Stimulated activated CD8-positive, alpha-beta memory T cell treated with anti-CD3 and anti-CD28 coated beads, Interleukin-15, amount 100 ng/mL, for 4 hours (primary cell): Measurements from ENCODE around the gene ATRX.
"Not testable (repeated sequence)": the region's sequence is repeated elsewhere in the genome, so short reads cannot be mapped to it uniquely, and the experiment has no call there.

Experiments used
- DNase-seq, 2 donors: peaks; one replicate each; pipeline ENCODE4 v3.0.0-alpha.2; 2020; ENCODE audit warnings: low read depth in 2 of 2

Gene ATRX, protein sequence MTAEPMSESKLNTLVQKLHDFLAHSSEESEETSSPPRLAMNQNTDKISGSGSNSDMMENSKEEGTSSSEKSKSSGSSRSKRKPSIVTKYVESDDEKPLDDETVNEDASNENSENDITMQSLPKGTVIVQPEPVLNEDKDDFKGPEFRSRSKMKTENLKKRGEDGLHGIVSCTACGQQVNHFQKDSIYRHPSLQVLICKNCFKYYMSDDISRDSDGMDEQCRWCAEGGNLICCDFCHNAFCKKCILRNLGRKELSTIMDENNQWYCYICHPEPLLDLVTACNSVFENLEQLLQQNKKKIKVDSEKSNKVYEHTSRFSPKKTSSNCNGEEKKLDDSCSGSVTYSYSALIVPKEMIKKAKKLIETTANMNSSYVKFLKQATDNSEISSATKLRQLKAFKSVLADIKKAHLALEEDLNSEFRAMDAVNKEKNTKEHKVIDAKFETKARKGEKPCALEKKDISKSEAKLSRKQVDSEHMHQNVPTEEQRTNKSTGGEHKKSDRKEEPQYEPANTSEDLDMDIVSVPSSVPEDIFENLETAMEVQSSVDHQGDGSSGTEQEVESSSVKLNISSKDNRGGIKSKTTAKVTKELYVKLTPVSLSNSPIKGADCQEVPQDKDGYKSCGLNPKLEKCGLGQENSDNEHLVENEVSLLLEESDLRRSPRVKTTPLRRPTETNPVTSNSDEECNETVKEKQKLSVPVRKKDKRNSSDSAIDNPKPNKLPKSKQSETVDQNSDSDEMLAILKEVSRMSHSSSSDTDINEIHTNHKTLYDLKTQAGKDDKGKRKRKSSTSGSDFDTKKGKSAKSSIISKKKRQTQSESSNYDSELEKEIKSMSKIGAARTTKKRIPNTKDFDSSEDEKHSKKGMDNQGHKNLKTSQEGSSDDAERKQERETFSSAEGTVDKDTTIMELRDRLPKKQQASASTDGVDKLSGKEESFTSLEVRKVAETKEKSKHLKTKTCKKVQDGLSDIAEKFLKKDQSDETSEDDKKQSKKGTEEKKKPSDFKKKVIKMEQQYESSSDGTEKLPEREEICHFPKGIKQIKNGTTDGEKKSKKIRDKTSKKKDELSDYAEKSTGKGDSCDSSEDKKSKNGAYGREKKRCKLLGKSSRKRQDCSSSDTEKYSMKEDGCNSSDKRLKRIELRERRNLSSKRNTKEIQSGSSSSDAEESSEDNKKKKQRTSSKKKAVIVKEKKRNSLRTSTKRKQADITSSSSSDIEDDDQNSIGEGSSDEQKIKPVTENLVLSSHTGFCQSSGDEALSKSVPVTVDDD (N-terminal part only)

DNA sequence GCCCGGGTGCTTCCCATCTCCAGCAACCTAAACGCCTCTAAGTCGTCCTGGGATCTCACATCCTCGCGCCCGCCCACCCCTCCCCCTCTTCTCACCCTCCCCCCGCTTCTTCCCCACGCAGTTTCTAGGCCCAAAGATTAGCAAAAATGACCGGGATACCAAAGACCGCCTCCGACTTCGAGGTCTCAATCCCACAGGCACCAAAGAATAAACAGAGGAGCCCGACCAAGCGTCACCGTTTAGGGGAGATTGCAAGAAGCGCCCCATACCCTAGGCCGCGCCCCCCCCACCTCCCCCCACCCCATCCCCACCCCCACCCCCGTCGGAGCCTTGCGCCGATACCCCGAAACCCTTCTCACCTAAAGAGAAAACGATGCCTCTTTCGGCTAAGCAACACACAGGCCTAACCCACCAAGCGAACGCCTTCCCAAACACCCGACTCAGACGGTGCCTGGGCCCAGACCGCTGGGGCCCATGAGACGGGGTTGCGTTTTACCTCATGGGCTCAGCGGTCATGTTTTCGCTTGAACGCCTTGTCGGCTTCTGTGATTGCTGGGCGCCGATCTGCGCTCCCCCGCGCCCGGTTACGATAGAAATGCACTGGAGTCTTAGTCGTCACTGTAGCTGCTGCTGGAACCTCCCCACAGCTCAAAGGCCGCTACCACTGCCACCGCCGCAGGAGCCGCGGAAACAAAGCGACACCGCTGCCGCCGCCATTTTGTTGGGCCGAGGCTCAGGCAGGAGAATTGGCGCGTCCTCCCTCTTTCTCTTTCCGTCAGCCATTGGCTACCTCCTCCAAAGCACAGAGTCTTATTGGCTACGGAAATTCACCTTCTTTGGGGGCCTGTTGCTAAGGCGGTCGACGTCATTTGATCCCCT, at the start of gene ATRX:
Gene ATRX, minus strand, starts transcription at position 731 of the 879 bp plus-strand sequence. Its CDS starts 215 bp downstream, at position 516.
- DNase-seq = peak; percentile 48 to 58

DNA sequence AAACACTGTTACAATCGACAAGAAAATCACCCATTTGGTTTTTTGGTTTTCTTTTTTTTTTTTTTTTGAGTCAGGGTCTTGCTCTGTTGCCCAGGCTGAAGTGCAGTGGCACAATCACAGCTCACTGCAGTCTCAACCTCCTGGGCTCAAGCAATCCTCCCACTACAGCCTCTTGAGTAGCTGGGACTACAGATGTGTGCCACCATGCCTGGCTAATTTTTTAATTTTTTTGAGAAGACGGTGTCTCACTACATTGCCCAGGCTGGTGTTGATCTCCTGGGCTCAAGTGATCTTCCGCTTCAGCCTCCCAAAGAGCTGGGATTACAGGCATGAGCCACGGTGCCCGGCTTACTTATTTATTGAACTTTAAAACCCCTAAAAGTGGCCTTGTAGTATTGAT, 45.5 kb upstream of the ATRX start:
- DNase-seq = not testable (repeated sequence)

DNA sequence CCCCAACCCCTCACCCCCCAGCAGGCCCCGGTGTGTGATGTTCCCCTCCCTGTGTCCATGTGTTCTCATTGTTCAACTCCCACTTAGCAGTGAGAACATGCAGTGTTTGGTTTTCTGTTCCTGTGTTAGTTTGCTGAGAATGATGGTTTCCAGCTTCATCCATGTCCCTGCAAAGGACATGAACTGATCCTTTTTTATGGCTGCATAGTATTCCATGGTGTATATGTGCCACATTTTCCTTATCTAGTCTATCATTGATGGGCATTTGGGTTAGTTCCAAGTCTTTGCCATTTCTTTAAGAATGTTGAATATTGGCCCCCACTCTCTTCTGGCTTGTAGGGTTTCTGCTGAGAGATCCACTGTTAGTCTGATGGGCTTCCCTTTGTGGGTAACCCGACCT, 36.0 kb upstream of the ATRX start:
- DNase-seq = not testable (repeated sequence)

DNA sequence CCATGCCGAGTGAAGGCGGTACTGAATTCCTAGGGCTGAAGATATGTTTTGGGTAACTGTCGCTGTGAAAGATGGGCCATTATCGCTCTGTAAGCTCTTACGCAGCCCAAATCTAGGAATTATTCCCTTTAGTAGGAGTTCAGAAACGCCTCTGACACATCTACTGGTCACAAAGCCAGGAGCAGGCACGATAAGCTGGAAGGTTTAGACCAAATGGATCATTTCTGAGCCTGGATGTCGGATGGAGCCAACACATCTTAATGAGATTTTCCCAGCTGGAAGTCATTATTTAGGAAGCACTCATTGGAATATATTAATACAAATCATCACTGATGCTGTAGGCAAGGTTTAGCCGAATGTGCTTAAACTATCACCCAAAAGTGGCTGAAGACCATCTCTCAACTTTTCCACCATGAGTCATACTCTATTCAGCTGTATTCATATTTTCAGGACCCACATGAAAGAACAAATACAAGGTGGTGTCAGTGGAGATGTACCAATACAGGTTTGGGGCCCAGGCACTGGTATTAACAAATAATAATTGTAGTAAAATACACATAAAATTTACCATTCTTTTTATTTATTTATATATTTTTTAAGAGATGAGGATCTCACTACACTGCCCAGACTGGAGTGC, 34.2 kb upstream of the ATRX start:
- no peak for DNase-seq

DNA sequence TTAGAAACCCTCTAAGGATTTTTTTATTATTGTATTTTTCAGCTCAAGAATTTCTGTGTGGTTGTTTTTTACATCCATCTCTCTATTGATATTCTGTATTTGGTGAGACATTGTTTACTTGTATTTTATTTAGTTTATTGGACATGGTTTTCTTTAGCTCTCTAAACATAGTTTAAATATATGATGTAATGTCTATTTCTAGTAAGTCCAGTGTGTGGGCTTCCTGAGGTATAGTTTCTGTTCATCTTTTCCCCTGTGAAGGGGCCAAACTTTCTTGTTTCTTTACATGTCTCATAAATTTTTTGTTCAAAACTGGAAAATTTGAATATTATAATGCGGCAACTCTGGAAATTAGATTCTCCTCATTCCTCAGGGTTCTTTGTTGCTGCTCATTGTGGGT, 28.2 kb upstream of the ATRX start:
- no peak for DNase-seq

DNA sequence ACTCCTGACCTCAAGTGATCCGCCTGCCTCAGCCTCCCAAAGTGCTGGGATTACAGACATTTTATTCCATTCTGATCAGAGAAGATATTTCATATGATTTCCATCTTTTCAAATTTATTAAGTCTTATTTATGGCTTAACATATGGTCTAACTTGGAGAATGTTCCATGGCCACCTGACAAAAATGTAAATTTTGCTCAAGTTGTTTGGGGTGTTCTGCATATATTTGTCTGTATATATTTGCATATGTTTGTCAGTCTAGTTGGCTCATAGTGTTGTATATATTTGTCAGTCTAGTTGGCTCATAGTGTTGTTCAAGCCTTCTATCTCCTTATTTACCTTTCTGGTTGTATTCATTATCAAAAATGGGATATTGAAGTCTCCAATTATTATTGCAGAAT, 16.2 kb upstream of the ATRX start:
- no peak for DNase-seq

DNA sequence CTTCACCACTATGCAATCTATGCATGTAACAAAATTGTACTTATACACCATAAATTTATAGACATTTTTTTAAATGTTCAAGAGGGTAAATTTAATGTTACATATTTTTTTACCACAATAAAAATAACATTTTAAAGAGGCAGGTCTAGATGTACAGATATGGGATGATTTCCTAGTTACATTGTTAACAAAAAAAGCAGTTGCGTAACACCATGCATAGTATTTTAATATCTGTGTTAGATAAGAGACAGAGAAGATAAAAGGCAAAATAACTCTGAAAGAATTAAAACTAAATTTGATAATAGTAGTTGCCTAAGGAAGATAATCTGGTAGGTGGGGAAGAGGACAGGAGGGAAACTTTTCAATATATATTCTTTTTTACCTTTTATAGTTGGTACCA, 9.1 kb upstream of the ATRX start:
- DNase-seq = no peak

DNA sequence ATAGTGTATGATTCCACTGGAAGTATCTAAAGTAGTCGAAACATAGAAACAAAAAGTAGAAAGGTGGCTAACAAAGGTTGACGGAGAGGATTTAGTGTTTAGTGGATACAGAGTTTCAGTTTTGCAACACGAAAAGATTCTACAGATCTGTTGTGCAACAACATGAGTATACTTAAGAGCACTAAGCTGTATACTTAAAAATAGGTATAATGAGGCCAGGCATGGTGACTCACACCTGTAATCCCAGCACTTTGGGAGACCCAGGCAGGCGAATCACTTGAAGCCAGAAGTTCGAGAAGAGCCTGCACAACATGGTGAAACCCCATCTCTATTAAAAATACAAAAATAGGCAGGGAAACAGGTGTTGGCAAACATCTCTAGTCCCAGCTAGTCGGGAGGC, 7.9 kb upstream of the ATRX start:
- no peak for DNase-seq

DNA sequence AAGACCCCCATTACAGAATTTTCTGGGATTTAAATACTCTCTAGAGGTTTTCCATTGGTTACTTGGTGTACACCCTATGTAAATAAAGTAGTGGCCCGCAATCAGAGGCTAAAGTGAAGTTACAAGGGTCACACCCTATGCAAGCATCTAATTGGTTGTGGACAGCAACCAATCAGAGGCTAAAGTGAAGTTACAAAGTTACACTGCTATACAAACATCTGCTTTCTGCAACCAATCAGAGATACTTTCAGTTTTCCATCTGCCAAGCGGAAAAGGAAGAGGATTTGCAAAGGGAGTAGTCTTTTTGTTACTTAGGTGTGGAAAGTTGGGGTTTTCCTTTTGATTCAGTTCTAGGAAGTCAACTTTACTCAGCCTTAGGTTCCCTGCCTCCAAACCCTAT, 2.0 kb upstream of the ATRX start:
- DNase-seq = no peak

DNA sequence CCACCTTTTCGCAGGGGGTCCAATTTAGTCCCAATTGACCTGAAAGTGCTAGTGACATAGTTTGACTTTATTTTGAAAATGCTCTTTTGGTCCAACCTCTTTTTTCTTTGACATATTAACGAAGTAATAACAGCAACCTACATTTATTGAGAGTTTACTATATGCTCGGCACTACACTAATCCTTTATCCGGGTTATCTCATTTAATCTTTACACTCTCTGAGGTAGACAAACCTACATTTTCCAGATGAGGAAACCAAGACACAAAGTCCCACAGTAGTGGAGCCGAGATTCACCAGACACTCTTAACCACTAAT, 307 bp upstream of the ATRX start:
- no peak for DNase-seq

DNA sequence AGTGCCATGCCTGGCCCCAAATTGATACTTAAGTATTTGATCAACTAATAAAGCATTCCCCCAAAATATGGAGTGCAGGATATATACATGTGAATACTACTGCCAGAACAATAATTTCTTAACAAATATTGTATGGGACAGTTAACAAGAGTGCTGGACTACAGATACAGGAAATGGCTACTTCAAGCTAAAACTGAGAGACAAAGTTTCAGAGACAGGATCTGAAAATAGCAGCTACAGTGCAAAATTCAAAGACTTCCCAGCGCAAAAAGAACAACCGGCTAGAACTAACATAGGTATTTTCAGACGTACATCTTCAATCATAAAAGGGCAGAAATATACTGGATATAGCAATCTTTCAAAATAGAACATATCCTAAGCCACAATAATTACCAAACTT, 6.3 kb downstream of the ATRX start:
- DNase-seq = no peak

DNA sequence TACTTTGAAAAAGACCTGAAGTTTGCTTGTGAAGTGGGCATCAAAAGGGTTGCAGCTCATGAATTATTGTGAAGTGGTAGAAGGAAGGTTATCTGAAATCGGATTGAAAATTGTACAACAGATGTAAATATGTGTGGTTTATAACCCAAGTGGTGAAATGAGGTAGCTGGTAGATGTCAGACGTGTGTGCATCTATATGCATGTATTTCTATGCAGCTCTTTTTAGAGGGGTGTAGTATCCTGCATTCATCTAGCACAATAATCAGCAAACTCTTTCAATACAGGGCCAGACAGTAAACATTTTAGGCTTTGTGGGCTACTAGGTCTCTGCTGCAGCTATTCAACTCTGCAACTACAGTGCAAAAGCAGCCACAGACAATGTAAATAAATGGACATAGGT, 9.4 kb downstream of the ATRX start:
- no peak for DNase-seq

DNA sequence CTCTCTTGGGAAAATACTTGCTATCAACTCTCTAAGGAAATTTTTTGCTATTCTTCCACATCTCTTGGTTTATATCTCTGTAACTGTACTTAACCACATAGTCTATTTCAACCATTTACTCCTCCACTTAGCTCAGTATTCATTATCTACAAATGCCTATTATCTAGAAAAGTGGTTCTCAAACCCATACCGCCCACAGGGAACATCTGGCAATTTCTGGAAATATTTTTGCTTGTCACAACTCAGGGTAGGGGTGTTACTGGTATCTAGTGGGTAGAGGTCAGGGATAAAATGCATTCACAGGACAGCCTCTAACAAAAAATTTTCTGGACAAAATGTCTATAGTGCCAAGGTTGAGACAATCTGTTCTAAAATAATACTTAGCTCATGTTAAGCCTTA, 14.4 kb downstream of the ATRX start:
- no peak for DNase-seq

DNA sequence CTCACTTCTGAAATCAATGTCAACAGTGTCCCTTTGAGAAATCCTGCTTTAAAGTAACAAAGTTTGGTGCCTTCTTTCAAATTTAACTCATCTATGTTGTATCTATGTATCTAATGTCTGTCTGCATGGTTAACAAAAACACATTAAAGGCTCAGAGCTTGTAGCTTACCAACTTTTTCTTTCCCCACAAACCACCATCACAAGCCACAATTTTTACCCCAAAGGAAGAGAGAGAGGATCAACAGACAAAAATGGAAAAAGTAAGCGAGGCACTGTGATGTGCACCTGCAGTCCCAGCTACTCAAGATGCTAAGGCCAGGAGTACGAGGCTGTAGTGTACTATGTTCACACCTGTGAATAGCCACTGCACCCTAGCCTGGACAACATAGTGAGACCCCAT, 17.2 kb downstream of the ATRX start:
- no peak for DNase-seq

DNA sequence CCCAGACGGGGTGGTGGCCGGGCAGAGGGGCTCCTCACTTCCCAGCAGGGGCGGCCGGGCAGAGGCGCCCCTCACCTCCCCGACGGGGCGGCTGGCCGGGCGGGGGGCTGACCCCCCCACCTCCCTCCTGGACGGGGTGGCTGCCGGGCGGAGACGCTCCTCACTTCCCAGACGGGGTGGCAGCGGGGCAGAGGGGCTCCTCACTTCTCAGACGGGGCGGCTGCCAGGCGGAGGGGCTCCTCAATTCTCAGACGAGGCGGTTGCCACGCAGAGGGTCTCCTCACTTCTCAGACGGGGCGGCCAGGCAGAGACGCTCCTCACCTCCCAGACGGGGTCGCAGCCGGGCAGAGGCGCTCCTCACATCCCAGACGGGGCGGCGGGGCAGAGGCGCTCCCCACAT, 19.8 kb downstream of the ATRX start:
- DNase-seq = not testable (repeated sequence)

DNA sequence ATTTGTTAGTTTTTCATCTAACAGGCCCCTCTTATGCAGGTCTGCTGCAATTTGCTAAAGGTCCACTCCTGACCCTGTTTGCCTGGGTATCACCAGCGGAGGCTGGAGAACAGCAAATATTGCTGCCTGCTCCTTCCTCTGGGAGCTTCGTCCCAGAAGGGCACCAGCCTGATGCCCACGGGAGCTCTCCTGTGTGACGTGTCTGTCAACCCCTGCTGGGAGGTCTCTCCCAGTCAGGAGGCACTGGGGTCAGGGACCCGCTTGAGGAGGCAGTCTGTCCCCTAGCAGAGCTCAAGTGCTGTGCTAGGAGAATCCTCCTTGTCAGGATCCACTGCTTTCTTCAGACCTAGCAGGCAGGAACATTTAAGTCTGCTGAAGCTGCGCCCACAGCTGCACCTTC, 30.5 kb downstream of the ATRX start:
- DNase-seq = no peak

DNA sequence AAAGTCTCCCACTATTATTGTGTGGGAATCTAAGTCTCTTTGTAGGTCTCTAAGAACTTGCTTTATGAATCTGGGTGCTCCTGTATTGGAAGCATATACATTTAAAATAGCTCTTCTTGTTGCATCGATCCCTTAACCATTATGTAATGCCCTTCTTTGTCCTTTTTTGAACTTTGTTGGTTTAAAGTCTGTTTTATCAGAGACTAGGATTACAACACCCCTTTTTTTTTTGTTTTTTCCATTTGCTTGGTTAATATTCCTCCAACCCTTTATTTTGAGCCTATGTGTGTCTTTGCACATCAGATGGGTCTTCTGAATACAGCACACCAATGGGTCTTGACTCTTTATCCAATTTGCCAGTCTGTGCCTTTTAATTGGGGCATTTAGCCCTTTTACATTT, 32.1 kb downstream of the ATRX start:
- not testable (repeated sequence) for DNase-seq

DNA sequence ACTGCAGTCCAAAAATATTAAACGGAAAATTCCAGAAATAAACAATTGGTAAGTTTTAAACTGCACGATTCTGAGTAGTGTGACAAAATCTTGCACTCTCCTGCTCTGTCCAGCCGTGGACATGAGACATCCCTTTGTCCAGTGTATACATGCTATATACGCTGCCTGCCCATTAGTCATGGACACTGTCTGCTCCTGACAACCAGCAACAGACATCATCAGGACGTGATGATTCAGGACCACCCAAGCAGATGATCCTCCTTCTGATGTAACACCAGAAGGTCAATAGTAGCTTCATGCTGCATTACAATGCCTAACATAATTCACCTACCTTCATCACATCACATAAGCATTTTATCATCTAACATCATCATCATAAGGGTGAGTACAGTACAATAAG, 36.3 kb downstream of the ATRX start:
- no peak for DNase-seq

DNA sequence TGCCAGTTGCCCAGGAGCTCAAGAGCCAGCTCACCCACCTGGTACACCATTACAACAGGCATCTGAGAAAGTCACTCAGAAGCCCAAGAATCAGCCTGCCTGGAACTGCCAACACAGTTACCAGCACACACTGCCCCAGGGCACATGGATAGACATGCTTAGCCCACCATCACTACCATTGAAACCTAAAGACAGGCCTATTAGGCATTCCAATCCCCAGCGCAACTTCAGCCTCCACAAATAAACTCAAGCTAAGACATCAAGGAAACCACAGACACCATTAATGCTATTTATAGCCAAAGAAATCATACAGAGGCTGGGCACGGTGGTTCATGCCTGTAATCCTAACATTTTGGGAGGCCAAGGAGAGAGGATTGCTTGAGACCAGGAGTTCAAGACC, 42.3 kb downstream of the ATRX start:
- no peak for DNase-seq

DNA sequence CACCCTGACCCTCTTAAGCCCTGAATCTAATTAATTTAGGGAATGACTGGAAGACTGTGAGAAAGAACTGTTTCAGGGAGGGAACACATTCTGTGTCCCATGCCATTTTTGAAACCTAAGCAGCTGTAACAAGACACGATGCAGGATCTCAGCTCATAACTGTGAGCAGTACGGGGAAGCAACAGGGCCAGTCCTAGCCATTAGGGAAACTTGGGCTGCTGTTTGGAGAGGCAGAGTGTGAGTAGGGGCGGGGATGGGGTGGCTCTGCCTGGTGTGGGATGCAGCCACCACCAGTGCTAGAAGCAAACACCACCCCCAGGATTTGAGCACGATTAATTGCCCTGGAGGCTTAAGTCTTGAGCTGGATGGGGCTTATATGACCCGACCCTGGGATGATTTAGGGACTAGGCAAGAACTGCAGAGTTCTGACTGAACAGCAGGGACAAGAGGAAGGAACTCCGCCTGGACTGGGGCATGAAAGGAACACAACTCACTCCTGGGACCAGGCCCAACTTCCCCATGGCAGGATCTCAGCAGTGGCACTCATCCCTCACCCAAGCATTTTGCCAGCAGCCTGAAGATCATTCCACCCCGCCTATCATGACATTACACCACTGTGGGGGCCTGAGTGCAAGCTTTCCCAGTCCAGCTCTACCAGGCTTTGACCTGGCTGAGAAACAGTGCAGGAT, 43.1 kb downstream of the ATRX start:
- DNase-seq = no peak
